ENCODE results near the gene USP6.
"Not testable (repeated sequence)": the region's sequence is repeated elsewhere in the genome, so short reads cannot be mapped to it uniquely, and the experiment has no call there.

USP6 gene

DNA sequence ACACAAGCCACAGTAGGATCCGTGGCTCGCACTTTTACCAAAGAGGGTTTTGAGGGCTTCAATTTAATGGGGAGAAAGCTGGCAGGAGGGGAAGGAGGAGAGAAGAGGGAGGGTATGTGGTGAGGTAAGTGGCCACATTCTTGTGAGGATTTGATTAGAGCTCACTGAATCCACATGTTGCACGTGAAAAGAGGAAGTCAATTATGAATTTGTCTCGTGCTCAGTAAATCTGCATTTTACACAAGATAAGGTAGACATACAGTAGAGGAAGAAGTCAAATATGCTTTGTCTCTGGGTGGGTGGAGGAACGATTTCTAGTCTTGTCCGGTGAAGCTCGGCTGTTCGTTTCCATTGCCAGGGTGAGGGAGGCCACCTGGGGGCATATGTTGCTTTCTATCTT is 5.0 kb upstream of the USP6 start:
- no peak for DNase-seq (ENCODE audit: low read depth in 2 of 2)
- TF ChIP-seq, protein P1, sequence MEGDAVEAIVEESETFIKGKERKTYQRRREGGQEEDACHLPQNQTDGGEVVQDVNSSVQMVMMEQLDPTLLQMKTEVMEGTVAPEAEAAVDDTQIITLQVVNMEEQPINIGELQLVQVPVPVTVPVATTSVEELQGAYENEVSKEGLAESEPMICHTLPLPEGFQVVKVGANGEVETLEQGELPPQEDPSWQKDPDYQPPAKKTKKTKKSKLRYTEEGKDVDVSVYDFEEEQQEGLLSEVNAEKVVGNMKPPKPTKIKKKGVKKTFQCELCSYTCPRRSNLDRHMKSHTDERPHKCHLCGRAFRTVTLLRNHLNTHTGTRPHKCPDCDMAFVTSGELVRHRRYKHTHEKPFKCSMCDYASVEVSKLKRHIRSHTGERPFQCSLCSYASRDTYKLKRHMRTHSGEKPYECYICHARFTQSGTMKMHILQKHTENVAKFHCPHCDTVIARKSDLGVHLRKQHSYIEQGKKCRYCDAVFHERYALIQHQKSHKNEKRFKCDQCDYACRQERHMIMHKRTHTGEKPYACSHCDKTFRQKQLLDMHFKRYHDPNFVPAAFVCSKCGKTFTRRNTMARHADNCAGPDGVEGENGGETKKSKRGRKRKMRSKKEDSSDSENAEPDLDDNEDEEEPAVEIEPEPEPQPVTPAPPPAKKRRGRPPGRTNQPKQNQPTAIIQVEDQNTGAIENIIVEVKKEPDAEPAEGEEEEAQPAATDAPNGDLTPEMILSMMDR (IDR thresholded peaks at IDR 0.05; ENCODE audit: low read depth, low read length) = no peak
- H3K4me3 ChIP-seq (replicated peaks in 1 of 2; ENCODE audit: low read depth in 2 of 2, low read length in 2 of 2) = peak overlapping the region; percentile 91 to 95

DNA sequence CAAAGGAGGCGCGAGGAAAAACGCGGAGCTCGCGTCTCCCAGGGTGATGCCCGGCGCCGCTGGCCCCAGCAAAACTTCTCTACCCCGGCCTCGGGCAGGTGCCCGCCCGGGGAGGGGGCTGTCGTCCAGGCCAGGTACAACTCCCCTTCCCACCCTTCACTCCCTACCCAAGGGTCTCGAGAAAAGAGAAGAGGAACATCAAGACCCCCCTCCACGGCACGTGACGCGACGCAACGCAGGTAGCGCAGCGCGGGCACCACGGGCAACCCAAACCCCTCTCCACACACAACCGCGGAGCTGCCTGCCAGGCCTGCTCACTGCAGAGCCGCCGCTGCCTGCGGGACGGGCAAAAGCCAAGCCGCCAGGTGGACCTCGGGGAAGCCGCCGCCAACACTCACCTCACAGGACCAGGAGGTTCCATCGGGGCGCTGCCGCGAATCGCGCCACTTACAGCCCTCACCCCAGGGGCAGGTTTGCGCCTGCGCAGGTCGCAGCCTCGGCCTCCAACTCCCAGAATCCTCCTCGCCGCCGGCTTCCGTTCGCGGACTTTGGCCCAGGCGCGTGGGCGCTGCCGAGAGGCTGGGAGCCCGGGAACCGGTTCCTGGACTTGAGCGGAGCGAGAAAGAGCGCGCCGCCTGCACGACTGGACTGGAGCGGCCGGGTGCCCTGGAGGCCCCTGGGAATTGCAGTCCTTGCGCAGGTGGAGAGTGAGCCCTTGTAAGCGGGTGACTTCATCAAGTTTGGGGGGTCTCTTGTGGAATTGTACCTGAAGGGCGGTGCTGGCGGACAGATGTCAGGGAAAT is 4.2 kb upstream of the USP6 start, which contains the start of gene ZNF232:
TSS of gene ZNF232 (minus strand) at position 477 of the 803 bp plus-strand sequence. CDS start at position 421, 56 bp downstream.
- peak; percentile 90 to 95 for DNase-seq (ENCODE audit: low read depth in 2 of 2)
- H3K4me3 ChIP-seq (replicated peaks in 1 of 2; ENCODE audit: low read depth in 2 of 2, low read length in 2 of 2) = peak within 1 kb of the TSS; percentile 91 to 95
- TF ChIP-seq, protein P1 (IDR thresholded peaks at IDR 0.05; ENCODE audit: low read depth, low read length) = no peak

DNA sequence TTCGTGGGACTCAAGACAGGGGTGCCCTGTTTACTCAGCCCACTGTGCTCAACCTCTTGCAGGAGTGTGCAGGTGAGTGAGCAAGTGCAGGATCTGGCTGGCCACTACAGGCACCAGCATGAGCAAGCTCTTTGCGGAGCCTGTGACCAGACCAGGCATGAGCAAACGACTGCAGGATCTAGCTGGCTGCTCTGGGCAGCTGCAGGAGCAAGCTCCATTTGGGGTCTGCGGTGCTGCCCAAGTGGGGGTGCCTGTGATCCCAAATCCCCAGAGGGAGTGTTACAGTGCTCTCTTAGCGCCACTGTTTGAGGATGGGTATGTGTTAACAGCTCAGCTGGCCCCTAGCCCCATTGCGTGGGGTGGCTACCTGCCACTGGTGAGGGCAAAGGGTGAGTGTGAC is 2.4 kb downstream of the USP6 start:
- TF ChIP-seq, protein P1 (IDR thresholded peaks at IDR 0.05; ENCODE audit: low read depth, low read length) = no peak
- H3K4me3 ChIP-seq (replicated peaks in 1 of 2; ENCODE audit: low read depth in 2 of 2, low read length in 2 of 2) = no peak overlapping the region
- no peak for DNase-seq (ENCODE audit: low read depth in 2 of 2)

DNA sequence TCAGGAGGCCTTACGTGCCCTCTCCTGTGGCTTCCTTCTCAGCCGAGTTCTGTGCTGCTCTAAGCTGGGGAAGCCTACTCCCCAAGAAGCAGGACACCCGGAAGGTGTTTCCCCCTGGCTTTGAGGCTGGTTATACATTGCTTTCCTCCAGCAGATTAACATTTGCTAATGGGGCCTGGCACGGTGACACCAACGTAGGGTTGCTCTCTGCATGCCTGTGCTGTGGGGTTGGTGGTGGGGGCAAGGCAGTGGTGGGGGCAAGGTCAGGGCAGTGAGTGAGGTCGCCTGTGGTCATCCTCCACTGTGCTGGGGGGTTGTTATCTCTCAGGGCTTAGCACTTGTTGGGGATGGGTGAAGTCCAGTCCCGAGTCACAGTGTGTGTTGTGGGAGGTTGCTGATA is 4.2 kb downstream of the USP6 start:
- DNase-seq (ENCODE audit: low read depth in 2 of 2) = no peak
- TF ChIP-seq, protein P1 (IDR thresholded peaks at IDR 0.05; ENCODE audit: low read depth, low read length) = no peak
- H3K4me3 ChIP-seq (replicated peaks in 1 of 2; ENCODE audit: low read depth in 2 of 2, low read length in 2 of 2) = no peak overlapping the region

DNA sequence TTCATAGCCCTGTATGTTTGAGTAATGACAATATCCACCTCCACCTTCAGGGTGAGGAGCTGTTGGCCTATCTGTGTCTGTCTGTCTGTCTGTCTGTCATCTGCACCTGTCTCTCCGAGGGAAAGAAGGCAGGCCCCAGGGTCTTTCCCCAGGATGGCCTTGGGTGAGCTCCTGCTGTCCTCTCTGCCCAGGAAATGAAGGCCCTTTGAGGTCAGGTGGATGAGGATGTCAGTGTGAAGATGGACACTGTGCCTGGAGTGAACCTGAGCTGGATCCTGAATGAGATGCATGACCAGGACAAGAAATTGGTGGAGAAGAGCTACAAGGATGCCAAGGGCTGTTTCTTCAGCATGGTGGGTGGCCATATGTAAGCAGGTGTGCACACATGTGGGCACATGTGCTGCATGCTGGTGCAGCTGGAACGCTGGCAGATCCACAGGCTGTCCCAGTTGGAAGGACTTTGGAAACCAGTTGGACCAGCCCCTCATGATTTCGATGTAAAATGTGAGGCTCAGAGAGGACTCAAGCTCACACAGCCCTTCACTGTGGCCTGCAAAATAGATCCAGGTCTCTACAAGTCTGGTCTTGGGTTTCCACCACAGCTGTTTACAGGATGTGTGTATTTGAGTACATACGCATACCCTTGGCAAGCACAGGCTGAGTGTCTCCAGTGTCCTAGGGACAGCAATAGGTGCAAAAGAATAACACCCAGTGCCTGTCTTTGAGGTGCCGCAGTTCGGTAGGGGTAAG is 4.8 kb downstream of the USP6 start:
- not testable (repeated sequence) for H3K4me3 ChIP-seq (replicated peaks in 1 of 2; ENCODE audit: low read depth in 2 of 2, low read length in 2 of 2); DNase-seq (ENCODE audit: low read depth in 2 of 2)

DNA sequence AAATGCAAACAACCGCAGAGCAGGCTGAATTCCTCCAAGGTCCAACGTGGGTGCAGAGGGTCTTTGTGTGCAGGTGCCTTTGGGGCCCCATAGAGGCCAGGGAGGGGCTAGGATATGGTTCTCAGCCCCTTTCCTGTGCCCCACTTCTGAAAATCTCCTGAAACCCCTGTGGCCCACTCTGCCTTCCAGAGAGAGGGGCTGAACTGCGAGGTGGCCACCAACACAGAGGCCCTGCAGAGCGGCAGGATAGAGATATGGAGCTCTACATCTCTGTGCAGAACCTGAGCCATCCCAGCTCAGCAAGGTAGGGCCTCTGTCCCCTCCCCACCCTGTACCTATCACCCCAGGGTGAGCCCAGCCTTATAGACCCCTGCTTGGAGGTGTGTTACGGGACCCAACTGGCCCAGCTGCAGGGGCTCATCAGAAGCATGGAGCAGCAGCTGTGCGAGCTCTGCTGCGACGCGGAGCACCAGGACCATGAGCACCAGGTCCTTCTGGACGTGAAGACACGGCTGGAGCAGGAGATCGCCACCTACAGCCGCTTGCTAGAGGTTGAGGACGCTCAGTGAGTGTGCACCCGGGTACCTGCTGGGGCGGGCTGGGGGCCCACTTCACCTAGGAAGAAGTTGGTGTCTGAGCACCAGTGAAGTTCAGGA is 5.5 kb downstream of the USP6 start:
- TF ChIP-seq, protein P1 (IDR thresholded peaks at IDR 0.05; ENCODE audit: low read depth, low read length) = no peak
- no peak for DNase-seq (ENCODE audit: low read depth in 2 of 2)
- H3K4me3 ChIP-seq (replicated peaks in 1 of 2; ENCODE audit: low read depth in 2 of 2, low read length in 2 of 2) = no peak overlapping the region

DNA sequence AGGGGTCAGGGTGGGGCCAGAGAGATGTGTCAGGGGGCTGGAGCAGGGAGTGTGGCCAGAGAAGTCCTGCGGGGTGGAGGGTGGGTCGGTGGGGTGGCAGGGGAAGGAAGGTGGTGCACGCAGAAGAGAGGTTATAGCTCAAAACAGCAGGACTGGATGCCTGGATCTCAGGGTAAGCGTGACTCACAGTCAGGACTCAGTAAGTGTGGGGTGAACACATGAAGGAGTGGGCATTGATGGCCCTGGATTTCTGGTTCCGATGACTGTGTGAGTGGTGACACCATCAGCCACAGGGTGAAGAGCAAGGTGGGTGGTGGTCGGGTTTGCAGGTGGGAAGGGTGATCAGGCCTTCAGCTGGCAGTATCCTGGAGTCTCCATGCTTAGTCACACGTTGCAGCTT is 6.2 kb downstream of the USP6 start:
- H3K4me3 ChIP-seq (replicated peaks in 1 of 2; ENCODE audit: low read depth in 2 of 2, low read length in 2 of 2); DNase-seq (ENCODE audit: low read depth in 2 of 2): not testable (repeated sequence)

All from cardiac fibroblast (primary cell).